ENCODE measurements around the gene ARAF. TPM values are rescaled to one million over a fixed set of nuclear protein-coding genes. Genes with fewer than 3 reads are reported as not detected.

Gene ARAF
- total and polyA plus RNA-seq, 2 of the 4 experiments (the other 2 are of a cell fraction): 9.1 to 52.2 TPM

DNA sequence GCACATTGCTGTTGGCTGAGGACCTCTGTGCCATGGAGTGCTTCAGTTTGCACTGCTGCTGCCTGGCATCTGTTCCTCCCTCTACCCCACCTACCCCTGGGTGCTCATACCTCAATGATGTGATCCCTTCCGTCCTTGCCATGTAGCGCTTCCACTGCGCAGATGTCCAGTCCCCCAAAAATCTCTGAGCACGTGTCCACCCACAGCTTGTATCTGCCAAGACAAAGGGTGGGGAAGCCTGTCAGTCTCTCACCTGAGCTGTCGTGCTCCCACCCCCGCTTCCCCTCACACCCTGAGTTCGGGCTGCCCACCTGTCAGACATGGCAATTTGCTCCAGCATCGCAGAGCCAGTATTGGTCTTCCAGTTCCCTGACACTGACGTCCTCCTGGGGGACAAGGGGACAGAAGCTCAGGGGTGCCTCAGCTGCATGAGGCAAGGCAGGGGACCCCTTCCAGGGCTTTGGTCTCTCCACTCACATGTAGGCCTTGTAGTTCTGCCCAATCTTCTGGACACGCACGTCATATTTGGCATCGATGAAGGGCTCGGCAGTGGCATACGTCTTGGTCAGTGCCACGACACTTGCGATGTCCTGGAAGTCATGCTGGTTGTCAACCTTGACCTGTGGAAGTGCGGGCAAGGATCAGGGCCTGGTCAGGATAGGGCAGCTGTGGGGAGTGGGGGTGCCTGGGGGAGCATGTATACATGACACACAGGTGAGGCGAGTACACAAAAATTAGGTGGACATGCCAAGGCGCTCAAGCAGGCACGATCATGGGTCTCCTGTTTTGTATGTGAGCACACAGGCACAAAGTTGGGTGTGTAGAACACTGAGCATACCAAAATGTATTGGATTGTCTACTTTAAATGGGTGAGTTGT, 15.3 kb downstream of the ARAF start (continued):
- TF ChIP-seq CHD1 (IDR thresholded peaks at IDR 0.05; ENCODE audit: low read depth, low read length) (no peak), RAD21 (IDR thresholded peaks at IDR 0.05; ENCODE audit: low read length) (no peak)

DNA sequence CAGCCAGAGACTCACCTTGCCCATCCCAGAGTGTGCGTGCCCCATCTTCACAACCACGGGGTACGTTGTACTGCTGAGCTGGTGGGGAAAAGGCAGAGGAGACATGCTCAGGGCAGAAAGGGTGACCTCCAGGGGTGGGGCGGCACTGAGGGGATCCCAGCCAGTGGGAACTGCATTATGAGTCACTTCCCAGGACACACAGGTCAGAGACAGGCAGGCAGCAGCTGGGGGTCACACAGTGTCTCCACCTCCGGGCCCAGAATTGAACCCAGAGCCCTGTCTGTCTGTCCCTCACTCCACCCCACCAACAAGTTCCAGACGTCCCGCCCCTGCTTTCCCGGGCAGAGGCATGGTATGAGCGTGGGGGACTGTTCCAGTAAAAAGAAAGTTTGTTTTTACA, 16.4 kb downstream of the ARAF start:
- H3K79me1 ChIP-seq (ENCODE audit: low read depth in 1 of 2, low read length in 2 of 2): peaks cover 3 to 5% of the 10 kb centered on the region in 2 experiments; a peak in 1 of 4 replicates
- peak overlapping the region; percentile 80 for H2BK120ac ChIP-seq (ENCODE audit: low read depth, low read length)
- dilution Hi-C loops (cut with HindIII; ENCODE audit: low sequenced_read_pairs, unreplicated experiment) (no loop called here), intact Hi-C loops (cut with micrococcal nuclease) (no loop called here), in situ Hi-C loops (cut with MboI; ENCODE audit: low sequenced_read_pairs) (no loop called here)
- peak overlapping the region; percentile 17; the same call in 1 of the 2 replicates for H3K4me2 ChIP-seq (ENCODE audit: low read depth, low read length)
- H3K18ac ChIP-seq (ENCODE audit: low read depth, low read length): peak overlapping the region; percentile 6; the same call in 1 of the 2 replicates
- H3K36me3 ChIP-seq (ENCODE audit: control insufficient read depth, insufficient read depth, low read length): no peaks in the 10 kb centered on the region
- H2BK20ac ChIP-seq (ENCODE audit: low read depth, low read length): peak overlapping the region; percentile 51; the same call in 1 of the 2 replicates
- H3K23ac ChIP-seq (ENCODE audit: low read depth, low read length): 0 out of 2 replicates have a peak overlapping the region, but pooled peaks have one; percentile 7
- H2AK5ac ChIP-seq (ENCODE audit: low read depth, low read length): no peak overlapping the region; the same call in 1 of the 2 replicates
- no peaks in the 10 kb centered on the region; the same call in 1 of the 2 replicates for H3K9me3 ChIP-seq (ENCODE audit: control insufficient read depth, insufficient read depth, low read length)
- peaks cover 16% of the 10 kb centered on the region for H3K9me1 ChIP-seq (ENCODE audit: insufficient read depth, low read length)
- no peak overlapping the region for H3K9ac ChIP-seq (ENCODE audit: low read depth, low read length)
- peak overlapping the region; percentile 15 for H2AFZ ChIP-seq (replicated peaks; ENCODE audit: low read length, poor library complexity)
- no peaks in the 10 kb centered on the region for H3K27me3 ChIP-seq (ENCODE audit: control insufficient read depth, insufficient read depth, low read length)
- ChIA-PET CTCF (no interaction called here), POLR2A (ENCODE audit: unreplicated experiment) (no interaction called here)
- BruUV-seq (replicated peaks): no TSS peak
- H3K27ac ChIP-seq (ENCODE audit: insufficient read depth, low read length): 0 out of 2 replicates have a peak overlapping the region, but pooled peaks have one; percentile 2
- ATAC-seq (ENCODE audit: low read depth) (0 out of 2 replicates have a peak, but pooled peaks have one; percentile 1), DNase-seq (no peak)
- peak overlapping the region; percentile 5 for H2BK5ac ChIP-seq (ENCODE audit: low read depth, low read length, poor library complexity, severe bottlenecking)
- WGBS, 2 experiments (ENCODE audit: extremely low coverage in 2 of 2, insufficient read length in 1 of 2): no CpG with 5 or more reads among the region's 9 CpGs
- H3K4me3 ChIP-seq (ENCODE audit: insufficient read depth, low read depth, low read length): no peak overlapping the region
- peak overlapping the region; percentile 17; the same call in 1 of the 2 replicates for H4K91ac ChIP-seq (ENCODE audit: insufficient read depth, low read depth, low read length)
- H4K20me1 ChIP-seq (ENCODE audit: insufficient read depth, low read length): no peaks in the 10 kb centered on the region
- H3K4ac ChIP-seq (ENCODE audit: low read depth, low read length): peak overlapping the region; percentile 42
- H3K4me1 ChIP-seq (ENCODE audit: control insufficient read depth, insufficient read depth, low read length): peaks cover 34% of the 10 kb centered on the region
- H4K8ac ChIP-seq (ENCODE audit: low read depth in 2 of 2, low read length in 2 of 2): no peak overlapping the region
- no peak overlapping the region for H2AK9ac ChIP-seq (replicated peaks; ENCODE audit: low read depth, low read length, poor library complexity)
- no peak overlapping the region for H3K14ac ChIP-seq (replicated peaks; ENCODE audit: low read depth, low read length)
- peak; percentile 54; the same call in 1 of the 2 replicates for TF ChIP-seq FOS (IDR thresholded peaks at IDR 0.05; ENCODE audit: low read depth, low read length)
- no peak for TF ChIP-seq RCOR1 (IDR thresholded peaks at IDR 0.05; ENCODE audit: insufficient replicate concordance, low read length)
- no peak overlapping the region for H2BK15ac ChIP-seq (ENCODE audit: low read depth, low read length)
- H4K5ac ChIP-seq (ENCODE audit: low read depth, low read length): no peak overlapping the region
- H3K56ac ChIP-seq (ENCODE audit: extremely low read depth, insufficient read depth, low read length): no peak overlapping the region
